ENCODE data around the gene DNPH1.
A peak's percentile ranks its signal among the peaks of the same experiment; 100 is the strongest.

Gene DNPH1

DNA sequence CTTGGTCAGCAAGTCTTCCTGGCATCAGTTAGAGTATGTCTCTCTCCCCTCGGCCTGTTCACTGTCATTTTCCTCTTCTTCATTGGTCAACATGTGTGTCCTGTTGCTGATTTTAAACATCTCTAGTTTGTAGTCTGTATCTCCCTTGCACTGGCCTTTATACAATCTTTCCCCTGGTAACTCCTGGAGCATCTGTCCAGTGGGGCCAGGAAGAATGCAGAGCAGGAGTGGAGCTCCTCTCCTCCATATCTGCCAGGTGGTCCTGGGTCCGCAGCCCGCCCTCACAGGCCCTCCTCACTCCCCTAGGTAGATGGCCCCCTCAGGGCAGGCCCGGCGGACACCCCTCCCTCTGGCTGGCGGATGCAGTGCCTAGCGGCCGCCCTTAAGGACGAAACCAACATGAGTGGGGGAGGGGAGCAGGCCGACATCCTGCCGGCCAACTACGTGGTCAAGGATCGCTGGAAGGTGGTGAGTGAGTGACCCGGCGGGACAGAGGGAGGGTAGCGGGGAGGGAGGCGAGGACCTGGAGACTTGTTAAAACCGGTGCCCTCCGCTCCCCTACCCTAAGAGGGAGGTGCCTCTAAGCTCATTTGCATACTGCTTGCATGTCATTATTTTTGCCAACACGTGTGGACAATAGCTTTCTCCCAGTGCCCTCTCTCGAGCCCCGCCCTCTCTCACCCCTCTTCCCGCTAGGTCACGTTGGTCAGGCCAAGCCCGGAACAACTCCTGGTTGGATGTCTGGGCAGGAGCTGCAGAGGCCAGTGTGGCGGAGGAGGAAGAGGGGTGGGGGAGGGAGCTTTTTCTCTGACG is 17.2 kb upstream of the DNPH1 start:
- peak in 1 of 3 experiments; percentile 32 for DNase-seq (ENCODE audit: low read depth in 3 of 3)

DNA sequence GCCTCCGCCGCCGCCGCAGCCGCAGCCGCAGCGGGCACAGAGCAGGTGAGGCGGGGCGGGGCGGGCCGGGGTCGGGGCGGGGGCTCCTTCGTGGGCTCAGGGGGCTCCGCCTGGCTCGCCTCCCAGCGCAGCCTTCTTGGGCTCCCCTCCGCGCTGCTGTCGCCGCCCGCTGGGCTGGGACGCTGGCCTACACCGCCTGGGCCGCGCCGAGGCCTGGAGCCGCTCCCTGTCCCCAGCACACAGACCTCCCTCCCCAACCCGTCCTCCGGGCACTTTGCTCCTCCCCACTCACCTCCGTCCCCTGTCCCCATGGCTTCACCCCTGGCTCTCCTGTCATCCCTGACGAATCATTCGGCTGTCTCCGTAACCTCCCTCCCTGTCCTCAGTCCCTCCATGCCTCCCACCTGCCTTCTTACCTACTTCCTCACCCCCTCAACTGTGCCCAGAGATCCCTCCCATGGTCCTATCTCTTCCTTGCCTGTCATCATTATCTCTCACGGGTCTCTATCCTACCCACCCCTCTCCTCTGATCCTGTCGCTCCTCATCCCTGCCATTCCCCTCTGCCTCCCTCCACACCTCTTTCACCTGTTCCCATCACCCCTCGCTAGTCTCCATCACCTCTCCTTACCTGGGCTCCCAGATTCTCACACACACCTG is 14.5 kb upstream of the DNPH1 start:
- DNase-seq (ENCODE audit: low read depth in 3 of 3): no peak

DNA sequence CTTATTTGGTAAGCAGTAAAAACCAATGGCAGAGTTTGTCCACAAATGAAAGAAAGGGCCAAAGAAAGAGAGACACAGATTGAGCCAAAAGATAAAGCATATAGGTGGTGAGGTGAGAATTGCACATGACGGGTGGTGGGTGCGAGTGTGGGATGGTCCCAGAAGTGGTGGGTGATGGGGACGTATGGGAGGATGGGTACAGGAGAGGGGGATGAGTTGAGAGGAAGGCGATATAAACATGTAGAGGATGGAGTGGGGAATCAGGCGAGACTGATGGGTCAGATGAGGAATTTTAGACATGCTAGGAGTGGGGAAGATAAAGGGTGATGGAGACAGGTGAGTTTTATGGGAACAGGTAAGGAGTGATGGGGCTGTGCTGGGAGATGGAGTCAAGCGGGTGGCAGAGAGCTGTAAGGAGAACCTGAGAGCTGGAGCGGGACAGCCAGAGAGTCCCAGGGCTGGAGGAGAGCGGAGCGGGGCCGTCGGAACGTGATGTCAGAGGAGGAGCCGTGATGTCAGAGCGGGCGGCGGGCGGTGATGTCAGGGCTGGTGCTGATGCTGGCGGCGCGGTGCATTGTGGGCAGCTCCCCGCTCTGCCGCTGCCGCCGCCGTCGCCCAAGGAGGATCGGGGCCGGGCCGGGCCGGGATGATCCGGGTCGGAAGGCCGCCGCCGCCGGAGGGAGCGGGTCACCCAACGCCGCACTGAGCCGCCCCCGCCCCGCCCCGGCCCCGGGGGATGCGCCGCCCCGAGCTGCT is 13.8 kb upstream of the DNPH1 start, which contains the start of gene TTBK1:
TTBK1 (plus strand) TSS at position 574 of the 756 bp plus-strand sequence. CDS start 3,180 bp downstream, outside the sequence.
- DNase-seq (ENCODE audit: low read depth in 3 of 3): peak in 1 of 3 experiments; percentile 34

DNA sequence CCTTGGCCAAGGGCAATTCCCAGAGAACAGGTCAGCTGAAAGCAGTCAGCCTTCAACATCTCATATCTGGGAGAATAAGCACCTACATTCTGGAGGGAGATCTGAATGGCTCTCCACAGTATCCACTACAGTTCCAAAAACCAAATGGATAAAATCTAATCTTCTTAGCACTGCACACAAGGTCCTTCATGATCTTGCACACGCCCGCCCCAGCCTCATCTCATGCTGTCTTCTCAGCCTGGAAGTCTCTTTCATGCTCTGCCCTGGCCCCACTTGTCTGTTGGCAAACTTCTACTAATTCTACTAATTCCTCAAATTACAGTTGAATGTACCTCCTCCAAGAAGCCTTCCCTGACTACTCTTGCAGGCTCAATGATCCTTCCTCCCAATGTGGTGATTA is 12.2 kb upstream of the DNPH1 start:
- no peak for DNase-seq (ENCODE audit: low read depth in 3 of 3)

DNA sequence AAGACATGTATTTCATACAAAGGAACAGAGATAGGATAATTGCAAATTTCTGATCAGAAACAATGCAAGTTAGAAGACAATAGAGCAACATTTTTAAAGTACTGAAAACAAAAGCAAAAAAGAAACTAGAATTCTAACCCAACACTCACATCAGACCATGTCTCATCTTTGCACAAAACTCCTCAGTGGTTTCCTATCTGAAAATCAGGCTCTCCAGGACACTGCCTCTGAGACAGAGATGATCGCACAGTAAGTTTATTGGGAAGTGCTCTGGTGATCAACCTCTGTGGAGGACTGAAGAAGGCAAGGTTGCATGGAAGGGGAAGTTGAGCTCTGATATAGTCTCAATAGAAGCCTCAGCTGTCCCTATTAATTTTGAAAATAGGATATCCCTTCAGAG is 11.7 kb upstream of the DNPH1 start:
- no peak for DNase-seq (ENCODE audit: low read depth in 3 of 3)

DNA sequence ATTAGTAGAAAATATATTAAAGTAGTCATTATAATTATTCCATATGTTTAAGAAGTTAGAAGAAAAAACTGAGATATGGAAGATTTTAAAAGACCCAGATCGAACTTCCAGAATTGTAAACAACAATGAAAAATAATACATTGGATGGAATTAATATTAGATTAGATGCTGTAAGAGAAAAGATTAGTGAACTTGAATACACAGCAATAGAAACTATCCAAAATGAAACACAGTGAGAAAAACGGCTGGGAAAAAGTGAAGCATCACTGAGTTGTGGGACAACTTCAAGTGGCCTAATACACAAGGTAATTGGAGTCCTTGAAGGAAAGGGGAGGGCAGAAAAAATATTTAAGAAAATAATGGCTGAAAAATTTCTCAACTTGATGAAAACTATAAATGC is 9.8 kb upstream of the DNPH1 start:
- DNase-seq (ENCODE audit: low read depth in 3 of 3): no peak

DNA sequence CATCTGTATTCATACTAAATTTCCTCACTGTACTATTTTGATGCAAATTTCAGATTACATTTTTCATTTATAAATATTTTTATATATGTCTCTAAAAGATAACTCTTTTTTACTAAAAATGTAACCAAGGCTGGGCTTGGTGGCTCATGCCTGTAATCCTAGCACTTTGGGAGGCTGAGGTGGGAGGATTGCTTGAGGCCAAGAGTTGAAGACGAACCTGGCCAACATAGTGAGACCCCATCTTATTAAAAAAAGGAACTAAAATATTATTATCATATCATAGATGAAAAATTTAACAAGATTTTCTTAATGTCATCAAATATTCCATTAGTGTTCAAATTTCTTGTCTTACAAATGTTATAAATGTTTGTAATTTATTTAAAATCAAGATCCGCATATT is 6.6 kb upstream of the DNPH1 start:
- no peak for DNase-seq (ENCODE audit: low read depth in 3 of 3)

DNA sequence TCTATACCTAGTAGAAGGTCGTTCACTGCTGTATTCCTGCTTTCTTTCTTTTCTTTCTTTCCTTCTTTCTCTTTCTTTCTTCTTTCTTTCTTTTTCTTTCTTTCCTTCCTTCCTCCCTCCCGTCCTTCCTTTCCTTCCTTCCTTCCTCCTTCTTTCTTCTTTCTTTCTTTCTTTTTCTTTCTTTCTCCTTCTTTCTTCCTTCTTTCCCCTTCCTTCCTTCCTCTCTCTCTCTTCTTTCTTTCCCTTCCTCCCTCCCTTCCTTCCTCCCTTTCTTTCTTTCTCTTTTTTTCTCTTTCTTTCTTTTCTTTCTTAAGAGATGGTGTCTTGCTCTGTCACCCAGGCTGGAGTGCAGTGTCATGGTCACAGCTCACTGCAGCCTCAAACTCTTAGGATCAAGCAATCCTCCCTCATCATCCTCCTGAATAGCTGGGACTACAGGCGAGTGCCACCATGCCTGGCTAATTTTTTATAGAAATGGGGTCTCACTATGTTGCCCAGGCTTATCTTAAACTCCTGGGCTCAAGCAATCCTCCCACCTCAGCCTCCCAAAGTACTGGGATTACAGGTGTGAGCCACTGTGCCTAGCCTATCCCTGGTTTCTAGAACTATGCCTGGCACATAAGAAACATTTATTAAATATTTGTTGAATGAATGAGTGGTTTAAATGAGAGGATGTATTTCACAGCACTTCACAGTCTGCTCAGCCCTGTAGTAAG is 2.6 kb upstream of the DNPH1 start:
- no peak for DNase-seq (ENCODE audit: low read depth in 3 of 3)

DNA sequence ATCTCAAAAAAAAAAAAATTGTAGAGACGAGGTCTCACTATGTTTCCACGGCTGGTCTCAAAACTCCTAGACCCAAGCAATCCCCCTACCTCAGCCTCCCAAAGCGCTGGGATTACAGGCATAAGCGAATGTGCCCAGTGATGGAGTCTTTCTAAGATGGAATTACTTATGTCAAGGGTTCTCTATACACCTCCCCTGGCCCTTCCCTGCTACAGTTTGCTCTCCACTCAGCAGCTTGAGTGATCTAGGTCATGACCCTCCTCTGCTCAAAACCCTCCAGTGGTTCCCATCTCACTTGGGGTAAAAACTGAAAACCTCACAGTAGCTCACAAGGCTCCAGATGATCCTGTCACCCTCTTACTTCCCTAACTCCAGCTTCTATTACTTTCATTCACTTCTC is 1.8 kb upstream of the DNPH1 start:
- DNase-seq (ENCODE audit: low read depth in 3 of 3): no peak

DNA sequence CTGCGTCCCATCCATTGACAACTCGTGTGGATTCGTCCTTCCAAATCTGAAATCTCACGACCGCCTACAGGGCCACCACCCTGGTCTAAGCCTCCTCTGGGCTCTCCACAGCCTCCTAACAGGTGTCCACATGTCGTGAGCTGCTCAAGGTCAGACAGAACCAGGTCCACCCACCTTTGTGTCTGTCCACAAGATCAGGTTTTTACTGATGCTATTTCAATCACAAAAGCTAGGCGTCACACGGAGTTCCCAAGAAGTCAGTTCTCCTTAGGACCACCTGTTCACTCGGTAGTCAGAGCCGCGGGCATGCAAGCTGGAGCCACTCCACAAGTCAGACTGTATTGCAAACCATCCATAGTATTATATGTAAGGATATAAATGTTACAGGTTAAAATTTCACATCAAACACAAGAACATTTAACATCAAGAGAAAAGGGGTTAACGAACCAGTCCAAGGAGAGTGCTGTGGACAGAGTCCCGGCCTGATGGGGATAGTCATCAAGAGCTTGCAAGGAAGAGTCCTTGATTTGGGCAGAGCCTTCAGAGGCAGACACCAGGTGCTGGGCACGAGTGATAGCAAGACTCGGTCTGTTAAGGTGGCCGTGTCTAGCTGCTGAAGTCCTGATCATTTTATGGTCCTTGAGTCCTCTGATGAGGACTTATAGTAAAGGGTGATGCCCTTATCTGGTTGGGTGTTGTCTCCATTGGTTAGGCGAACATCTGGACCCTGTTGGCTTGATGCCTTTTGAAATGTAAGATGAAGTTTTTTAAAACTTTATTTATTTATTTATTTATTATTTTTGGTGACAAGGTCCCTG is 731 bp upstream of the DNPH1 start:
- no peak for DNase-seq (ENCODE audit: low read depth in 3 of 3)

DNA sequence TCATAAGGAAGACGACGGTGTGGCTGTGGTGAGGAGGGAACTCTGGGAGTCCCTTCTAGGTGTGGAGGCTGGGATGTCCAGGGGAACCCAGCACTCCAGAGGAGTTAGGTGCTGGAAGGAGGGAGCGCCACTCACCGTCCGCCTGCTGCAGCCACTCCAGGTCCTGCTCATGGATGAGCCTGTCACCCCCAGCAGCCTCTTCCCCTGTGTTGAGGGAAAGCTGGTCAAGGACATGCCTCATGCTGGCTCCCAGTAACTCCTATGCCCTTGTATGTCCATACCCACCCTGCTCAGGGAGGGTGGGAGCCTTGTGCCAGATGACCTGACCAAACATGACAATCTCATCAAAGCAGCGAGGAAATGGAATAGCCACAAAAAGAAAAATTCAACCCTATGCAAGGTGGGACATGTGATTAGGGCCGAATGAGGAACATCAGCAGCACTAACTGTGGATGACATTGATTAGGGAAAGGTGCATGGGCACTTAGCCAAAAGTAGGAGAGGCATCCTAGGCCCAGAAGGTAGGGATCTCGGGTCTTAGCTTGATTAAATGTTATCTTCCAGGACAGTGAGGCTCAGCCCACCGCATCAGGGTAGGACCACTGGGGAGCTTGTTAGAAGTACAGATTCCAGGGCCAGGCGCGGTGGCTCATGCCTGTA is 3.0 kb downstream of the DNPH1 start:
- DNase-seq (ENCODE audit: low read depth in 3 of 3): no peak

DNA sequence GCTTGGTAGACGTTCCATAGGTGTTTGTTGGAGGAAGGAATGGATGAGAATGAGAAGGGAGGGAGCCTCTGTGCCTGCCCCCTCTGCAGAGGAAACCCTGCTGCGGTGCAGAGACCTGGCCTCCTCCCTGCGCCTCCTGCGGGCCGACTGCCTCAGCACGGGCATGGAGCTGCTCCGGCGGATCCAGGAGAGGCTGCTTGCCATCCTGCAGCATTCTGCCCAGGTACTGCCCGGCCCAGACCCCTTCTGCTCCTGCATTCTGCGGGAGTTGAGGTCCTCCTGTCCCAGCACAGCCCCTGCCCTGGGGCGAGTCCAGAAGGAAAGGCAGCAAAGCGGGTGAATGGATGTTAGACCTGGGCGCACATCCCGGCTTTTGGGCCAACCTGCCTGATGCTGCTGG is 6.1 kb downstream of the DNPH1 start:
- DNase-seq (ENCODE audit: low read depth in 3 of 3): no peak

DNA sequence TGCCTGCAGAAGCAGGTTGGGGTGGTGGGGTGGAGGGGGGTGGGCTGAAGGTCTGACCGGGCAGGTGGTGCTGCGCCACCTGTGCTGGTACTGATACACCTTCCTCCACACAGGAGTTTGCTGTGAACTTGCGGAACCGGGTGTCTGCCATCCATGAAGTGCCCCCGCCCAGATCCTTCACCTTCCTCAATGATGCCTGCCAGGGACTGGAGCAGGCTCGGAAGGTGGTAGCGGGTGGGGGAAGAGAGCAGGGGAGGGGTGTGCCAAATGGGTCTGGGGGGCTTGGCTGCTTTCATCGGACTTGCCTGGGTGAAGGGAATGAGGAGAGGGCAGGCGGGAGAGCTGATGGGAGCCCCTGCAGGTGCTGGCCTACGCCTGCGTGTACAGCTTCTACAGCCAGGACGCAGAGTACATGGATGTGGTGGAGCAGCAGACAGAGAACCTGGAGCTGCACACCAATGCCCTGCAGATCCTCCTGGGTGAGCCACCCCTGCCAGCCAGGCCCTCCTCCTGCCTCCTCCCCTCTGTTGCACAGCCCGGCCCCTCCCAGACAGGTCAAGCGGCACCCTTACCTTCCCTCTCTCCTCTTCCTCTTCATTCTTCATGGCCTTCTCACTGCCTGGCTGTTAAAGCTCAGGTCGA is 6.7 kb downstream of the DNPH1 start:
- DNase-seq (ENCODE audit: low read depth in 3 of 3): no peak

DNA sequence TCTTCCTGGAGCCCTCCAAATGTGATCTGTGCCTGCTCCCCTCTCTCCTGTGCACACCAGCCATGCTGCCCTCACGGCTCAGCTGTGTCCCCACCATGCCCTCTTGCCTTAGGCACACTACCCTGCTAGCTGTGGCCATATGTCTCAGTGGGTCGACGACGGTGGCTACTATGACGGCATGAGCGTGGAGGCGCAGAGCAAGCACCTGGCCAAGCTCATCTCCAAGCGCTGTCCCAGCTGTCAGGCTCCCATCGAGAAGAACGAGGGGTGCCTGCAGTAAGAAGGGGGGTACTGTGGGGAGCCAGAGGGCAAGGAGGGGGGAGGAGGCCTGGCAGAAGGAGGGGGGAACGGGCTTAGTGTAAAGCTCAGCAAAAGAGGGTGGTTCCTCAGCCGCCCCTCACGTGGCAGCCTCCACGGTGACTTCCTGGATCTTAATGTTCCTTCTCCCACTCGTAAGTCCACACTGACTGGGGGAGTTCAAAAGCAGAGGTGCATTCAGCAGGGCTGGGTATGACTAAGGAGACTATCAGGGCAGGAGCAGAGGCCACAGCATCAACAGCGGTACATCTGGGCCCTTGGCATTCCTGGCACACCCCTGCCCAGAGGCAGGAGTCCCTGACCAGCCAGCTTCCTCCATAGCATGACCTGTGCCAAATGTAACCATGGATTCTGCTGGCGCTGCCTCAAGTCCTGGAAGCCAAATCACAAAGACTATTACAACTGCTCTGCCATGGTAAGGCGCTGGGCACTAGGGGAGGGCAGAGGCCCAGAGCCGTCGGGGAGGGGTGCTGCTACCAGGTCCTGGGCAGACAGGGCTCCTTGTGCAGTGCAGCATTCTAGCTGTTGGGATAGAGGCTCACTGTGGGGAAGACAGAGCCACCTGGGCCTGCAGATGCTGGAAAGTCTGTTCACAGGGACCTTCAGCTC is 8.0 kb downstream of the DNPH1 start:
- no peak for DNase-seq (ENCODE audit: low read depth in 3 of 3)

DNA sequence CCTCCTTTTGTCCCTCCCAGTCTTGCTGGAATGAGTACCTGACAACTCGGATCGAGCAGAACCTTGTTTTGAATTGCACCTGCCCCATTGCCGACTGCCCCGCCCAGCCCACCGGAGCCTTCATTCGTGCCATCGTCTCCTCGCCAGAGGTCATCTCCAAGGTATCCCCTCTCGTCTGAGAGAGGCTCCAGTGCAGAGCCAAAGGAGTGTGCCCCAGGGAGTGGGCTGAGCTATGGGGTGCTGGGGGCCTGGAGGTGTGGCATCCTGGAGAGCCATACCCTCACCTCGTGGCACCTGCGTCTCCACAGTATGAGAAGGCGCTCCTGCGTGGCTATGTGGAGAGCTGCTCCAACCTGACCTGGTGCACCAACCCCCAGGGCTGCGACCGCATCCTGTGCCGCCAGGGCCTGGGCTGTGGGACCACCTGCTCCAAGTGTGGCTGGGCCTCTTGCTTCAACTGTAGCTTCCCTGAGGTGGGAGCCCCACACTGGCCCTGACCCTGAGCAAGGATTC is 8.8 kb downstream of the DNPH1 start:
- no peak for DNase-seq (ENCODE audit: low read depth in 3 of 3)

DNA sequence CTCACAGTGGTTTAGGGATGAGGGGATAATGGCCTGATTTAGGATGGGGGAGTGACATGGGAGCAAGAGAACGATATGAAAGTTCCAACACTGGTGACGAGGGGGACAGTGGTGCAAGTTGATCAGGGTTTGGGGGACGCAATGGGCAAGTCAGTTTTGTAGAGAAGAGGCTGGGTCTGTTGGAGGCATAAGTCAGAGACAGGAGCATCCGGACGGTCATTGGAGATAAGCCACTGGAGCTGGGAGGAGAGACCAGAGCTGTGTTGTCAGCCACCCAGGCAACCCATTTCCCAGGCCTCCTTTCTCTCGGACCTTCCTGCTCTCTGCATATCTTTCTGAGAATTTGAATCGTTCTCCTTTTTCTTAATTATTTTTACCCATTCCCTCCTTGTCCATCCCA is 9.5 kb downstream of the DNPH1 start:
- DNase-seq (ENCODE audit: low read depth in 3 of 3): no peak

DNA sequence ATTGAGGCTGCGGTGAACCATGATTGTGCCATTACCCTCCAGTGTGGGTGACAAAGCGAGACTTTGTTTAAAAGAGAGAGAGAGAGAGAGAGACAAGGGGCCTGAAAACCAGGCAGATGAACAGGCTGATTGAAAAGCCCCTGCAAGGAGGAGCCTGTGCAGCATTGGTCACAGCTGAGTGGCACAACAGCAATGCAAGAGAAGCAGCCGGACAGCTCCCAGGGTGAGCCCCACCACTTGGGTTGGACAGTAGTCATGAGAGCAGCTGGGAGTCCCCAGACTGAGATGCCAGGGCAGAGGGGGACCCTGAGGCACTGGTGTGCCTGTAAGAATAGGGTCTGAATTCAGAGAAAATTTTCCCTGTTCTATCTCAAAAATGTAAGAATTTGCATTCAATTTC is 10.2 kb downstream of the DNPH1 start:
- DNase-seq (ENCODE audit: low read depth in 3 of 3): no peak

DNA sequence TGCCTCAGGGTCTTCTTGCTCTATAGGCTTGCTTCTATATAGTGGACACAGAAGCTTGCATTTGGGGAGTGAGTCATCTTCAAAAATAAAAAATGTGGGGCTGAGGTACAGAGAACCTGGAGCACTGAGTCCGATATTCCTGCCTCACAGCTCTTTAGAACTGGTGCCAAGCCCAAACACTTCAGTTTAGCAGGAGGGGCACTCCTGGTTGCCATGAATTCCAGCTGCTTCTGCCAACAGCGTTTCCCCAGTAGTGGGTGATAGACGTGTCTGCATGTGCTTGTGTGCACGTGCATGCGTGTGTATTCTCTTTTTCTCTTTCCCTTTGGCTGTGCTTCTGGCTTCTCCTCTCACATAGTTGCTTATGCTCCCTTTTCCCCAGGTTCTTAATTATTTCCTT is 11.9 kb downstream of the DNPH1 start:
- no peak for DNase-seq (ENCODE audit: low read depth in 3 of 3)

DNA sequence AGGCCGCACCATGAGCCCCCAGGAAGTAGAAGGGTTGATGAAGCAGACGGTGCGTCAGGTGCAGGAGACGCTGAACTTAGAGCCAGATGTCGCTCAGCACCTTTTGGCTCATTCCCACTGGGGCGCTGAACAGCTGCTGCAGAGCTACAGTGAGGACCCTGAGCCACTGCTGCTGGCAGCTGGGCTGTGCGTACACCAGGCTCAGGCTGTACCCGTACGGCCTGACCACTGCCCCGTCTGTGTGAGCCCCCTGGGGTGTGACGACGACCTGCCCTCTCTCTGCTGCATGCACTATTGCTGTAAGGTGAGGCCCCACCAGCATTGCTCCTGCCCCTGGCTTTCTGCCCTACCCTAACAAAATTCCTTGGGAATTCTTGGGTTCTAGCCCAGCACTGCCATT is 13.1 kb downstream of the DNPH1 start:
- no peak for DNase-seq (ENCODE audit: low read depth in 3 of 3)
